Measurements from ENCODE around the gene HNRNPA1. TPM values are rescaled to one million over a fixed set of nuclear protein-coding genes. Genes with fewer than 3 reads are reported as not detected.
A peak's percentile ranks its signal among the peaks of the same experiment; 100 is the strongest.
"Not testable (repeated sequence)": the region's sequence is repeated elsewhere in the genome, so short reads cannot be mapped to it uniquely, and the experiment has no call there.

Gene HNRNPA1
- total and polyA plus RNA-seq, 3 experiments from 2014 or later, result 822 to 2,000 (median 1,970) TPM

- Histone ChIP-seq H3K27ac (ENCODE audit: low read depth, low read length) (peak overlapping the region; percentile 92), H3K36me3 (ENCODE audit: insufficient read depth, low read length) (peaks cover 19% of the 10 kb centered on the region), H3K9me3 (ENCODE audit: low read length) (no peaks in the 10 kb centered on the region), H3K4me3 (ENCODE audit: low read length) (no peak overlapping the region), H3K4me1 (ENCODE audit: insufficient read depth, low read length) (peaks cover 39% of the 10 kb centered on the region), H3K27me3 (ENCODE audit: insufficient read depth, low read length, poor library complexity, severe bottlenecking) (no peaks in the 10 kb centered on the region)
- DNase-seq, result no peak
- peaks cover 6 to 14% (median 13%) of the 10 kb centered on the region in 3 donors for H3K36me3 Mint-ChIP-seq
- H3K4me3 Mint-ChIP-seq, result peak overlapping the region in 1 of 7 donors; percentile 74
- H3K9me3 Mint-ChIP-seq, result no peaks in the 10 kb centered on the region
- H3K27me3 Mint-ChIP-seq, result no peaks in the 10 kb centered on the region
- peak overlapping the region in 1 of 8 donors; percentile 41 for H3K27ac Mint-ChIP-seq
- H3K4me1 Mint-ChIP-seq, result peaks cover 28 to 34% (median 31%) of the 10 kb centered on the region in 3 donors
- POLR2A ChIA-PET, result no interaction called here
- CTCF ChIA-PET, result interaction anchor here (1.6 to 3.1 kb wide), 2 partner anchors 27 to 62 kb away, joined by 5 to 12 read pairs; no protein-coding TSS in a partner anchor
These were observed 2.7 kb upstream of the HNRNPA1 start for GRCh38 chr12:54277823-54278276.

GRCh38 chr12:54279227-54279631 lies 1.3 kb upstream of the HNRNPA1 start:
- H3K9me3 Mint-ChIP-seq, result no peaks in the 10 kb centered on the region
- Histone ChIP-seq H3K4me3 (ENCODE audit: low read length) (peak overlapping the region; percentile 92), H3K27ac (ENCODE audit: low read depth, low read length) (peak overlapping the region; percentile 92), H3K4me1 (ENCODE audit: insufficient read depth, low read length) (peaks cover 53% of the 10 kb centered on the region), H3K9me3 (ENCODE audit: low read length) (no peaks in the 10 kb centered on the region), H3K36me3 (ENCODE audit: insufficient read depth, low read length) (peaks cover 33% of the 10 kb centered on the region), H3K27me3 (ENCODE audit: insufficient read depth, low read length, poor library complexity, severe bottlenecking) (no peaks in the 10 kb centered on the region)
- CTCF ChIA-PET, result interaction anchor here (1.7 to 3.1 kb wide), 5 partner anchors 12 to 100 kb away, joined by 4 to 15 read pairs (median 9); partner anchors contain the start of gene COPZ1
- H3K27me3 Mint-ChIP-seq, result no peaks in the 10 kb centered on the region
- H3K4me1 Mint-ChIP-seq, result peaks cover 22 to 42% (median 23%) of the 10 kb centered on the region in 3 donors
- peaks cover 3 to 22% (median 18%) of the 10 kb centered on the region in 3 donors for H3K36me3 Mint-ChIP-seq
- DNase-seq, result no peak
- no peak overlapping the region for H3K4me3 Mint-ChIP-seq
- POLR2A ChIA-PET, result interaction anchor here (0.6 to 2.5 kb wide), 9 partner anchors 19 to 706 kb away, joined by 3 to 29 read pairs (median 4); partner anchors contain the start of gene COPZ1
- no peak overlapping the region for H3K27ac Mint-ChIP-seq

DNA sequence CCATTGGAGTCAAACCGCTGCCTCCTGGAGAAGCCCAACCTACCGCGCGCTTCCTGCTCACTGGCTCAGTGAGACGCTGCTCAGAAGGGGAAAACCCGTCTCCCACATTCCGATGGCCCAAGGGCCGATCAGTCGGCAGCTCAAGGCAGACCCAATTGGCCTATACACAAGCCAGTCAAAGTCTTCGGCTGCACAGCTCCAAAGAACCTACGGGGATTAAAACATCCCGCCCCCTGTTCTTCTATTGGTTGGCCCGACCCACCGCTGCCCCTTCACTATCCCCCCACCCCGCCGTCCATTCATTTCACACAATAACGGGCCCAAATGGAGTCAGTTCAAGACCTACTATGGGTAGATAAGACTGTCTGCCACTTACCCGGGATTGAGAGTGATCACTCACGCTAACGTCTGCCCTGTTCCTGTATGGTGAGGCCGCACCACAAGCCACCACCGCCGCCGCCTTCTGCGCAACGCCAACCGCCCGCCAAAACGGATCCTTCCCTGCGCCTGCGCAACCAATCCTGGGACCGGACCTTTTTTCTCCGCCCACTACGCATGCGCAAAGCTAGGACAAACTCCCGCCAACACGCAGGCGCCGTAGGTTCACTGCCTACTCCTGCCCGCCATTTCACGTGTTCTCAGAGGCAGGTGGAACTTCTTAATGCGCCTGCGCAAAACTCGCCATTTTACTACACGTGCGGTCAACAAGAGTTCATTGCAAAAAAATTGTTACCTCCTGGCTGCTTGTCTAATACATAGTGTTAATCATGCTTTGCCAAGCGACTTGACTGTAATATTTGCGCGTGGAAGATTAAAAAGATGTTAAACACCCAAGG lies 676 bp upstream of the HNRNPA1 start, which contains the start of gene CBX5:
Gene CBX5, minus strand, starts transcription at position 491 of the 836 bp plus-strand sequence. CDS start 22,472 bp downstream, outside the sequence.
- no peaks in the 10 kb centered on the region for H3K27me3 Mint-ChIP-seq
- CTCF ChIA-PET, result interaction anchor here (0.8 to 3.1 kb wide), 9 partner anchors 12 to 120 kb away, joined by 3 to 15 read pairs (median 6); partner anchors contain the start of gene COPZ1
- Histone ChIP-seq H3K4me1 (ENCODE audit: insufficient read depth, low read length) (peaks cover 59% of the 10 kb centered on the region), H3K9me3 (ENCODE audit: low read length) (no peaks in the 10 kb centered on the region), H3K36me3 (ENCODE audit: insufficient read depth, low read length) (peaks cover 38% of the 10 kb centered on the region), H3K4me3 (ENCODE audit: low read length) (peak within 1 kb of the TSS; percentile 92), H3K27me3 (ENCODE audit: insufficient read depth, low read length, poor library complexity, severe bottlenecking) (no peaks in the 10 kb centered on the region), H3K27ac (ENCODE audit: low read depth, low read length) (peak within 1 kb of the TSS; percentile 92)
- peaks cover 3 to 26% (median 21%) of the 10 kb centered on the region in 3 donors for H3K36me3 Mint-ChIP-seq
- no peak within 1 kb of the TSS for H3K27ac Mint-ChIP-seq
- DNase-seq, result peak; percentile 99 to 100 (median 100)
- peaks cover 18 to 47% (median 19%) of the 10 kb centered on the region in 3 donors for H3K4me1 Mint-ChIP-seq
- H3K9me3 Mint-ChIP-seq, result no peaks in the 10 kb centered on the region
- POLR2A ChIA-PET, result interaction anchor here (0.5 to 2.5 kb wide), 21 partner anchors 13 to 779 kb away, joined by 3 to 29 read pairs (median 3); partner anchors contain the start of genes COPZ1 and NCKAP1L
- H3K4me3 Mint-ChIP-seq, result no peak within 1 kb of the TSS

GRCh38 chr12:54281261-54281638 lies 724 bp downstream of the HNRNPA1 start:
- CTCF ChIA-PET, result interaction anchor here (0.7 to 2.9 kb wide), 4 partner anchors 8 to 43 kb away, joined by 3 to 9 read pairs (median 4); partner anchors contain the start of gene COPZ1
- POLR2A ChIA-PET, result interaction anchor here (0.6 to 2.5 kb wide), 9 partner anchors 17 to 658 kb away, joined by 3 to 29 read pairs (median 3); partner anchors contain the start of genes CALCOCO1 and COPZ1

GRCh38 chr12:54281694-54282093 lies 1.2 kb downstream of the HNRNPA1 start:
- not testable (repeated sequence) for H3K9me3 Mint-ChIP-seq; H3K4me3 Mint-ChIP-seq; DNase-seq; H3K27me3 Mint-ChIP-seq; H3K27me3 ChIP-seq (ENCODE audit: insufficient read depth, low read length, poor library complexity, severe bottlenecking); H3K9me3 ChIP-seq (ENCODE audit: low read length)
- ChIA-PET POLR2A (interaction anchor here (0.6 to 2.5 kb wide), 8 partner anchors 43 to 658 kb away, joined by 3 to 29 read pairs (median 3); partner anchors contain the start of genes CALCOCO1 and COPZ1), CTCF (interaction anchor here (0.7 to 2.9 kb wide), 4 partner anchors 8 to 43 kb away, joined by 3 to 9 read pairs (median 4); partner anchors contain the start of gene COPZ1)
- peaks cover 0 to 32% (median 21%) of the 10 kb centered on the region in 3 donors for H3K36me3 Mint-ChIP-seq
- H3K4me3 ChIP-seq (ENCODE audit: low read length), result peak overlapping the region; percentile 92
- H3K27ac Mint-ChIP-seq, result peak overlapping the region in 1 of 8 donors; percentile 21
- H3K4me1 Mint-ChIP-seq, result peaks cover 2 to 52% (median 2%) of the 10 kb centered on the region in 3 donors
- peaks cover 63% of the 10 kb centered on the region for H3K4me1 ChIP-seq (ENCODE audit: insufficient read depth, low read length)
- H3K27ac ChIP-seq (ENCODE audit: low read depth, low read length), result peak overlapping the region; percentile 92
- H3K36me3 ChIP-seq (ENCODE audit: insufficient read depth, low read length), result peaks cover 53% of the 10 kb centered on the region

More at GRCh38 chr12:54281261-54281638, 724 bp downstream of the HNRNPA1 start:
- H3K36me3 ChIP-seq (ENCODE audit: insufficient read depth, low read length), result peaks cover 49% of the 10 kb centered on the region
- peak overlapping the region; percentile 92 for H3K27ac ChIP-seq (ENCODE audit: low read depth, low read length)
- H3K9me3 ChIP-seq (ENCODE audit: low read length); H3K27ac Mint-ChIP-seq; H3K9me3 Mint-ChIP-seq; H3K27me3 ChIP-seq (ENCODE audit: insufficient read depth, low read length, poor library complexity, severe bottlenecking); DNase-seq; H3K4me3 Mint-ChIP-seq; H3K27me3 Mint-ChIP-seq: not testable (repeated sequence)
- peaks cover 6 to 52% (median 7%) of the 10 kb centered on the region in 3 donors for H3K4me1 Mint-ChIP-seq
- peaks cover 67% of the 10 kb centered on the region for H3K4me1 ChIP-seq (ENCODE audit: insufficient read depth, low read length)
- peak overlapping the region; percentile 92 for H3K4me3 ChIP-seq (ENCODE audit: low read length)
- H3K36me3 Mint-ChIP-seq, result peaks cover 0 to 32% (median 21%) of the 10 kb centered on the region in 3 donors

- H3K27me3 ChIP-seq (ENCODE audit: insufficient read depth, low read length, poor library complexity, severe bottlenecking), result no peaks in the 10 kb centered on the region
- Mint-ChIP-seq H3K36me3 (peaks cover 0 to 34% (median 21%) of the 10 kb centered on the region in 3 donors), H3K4me3 (peak overlapping the region in 1 of 7 donors; percentile 74), H3K9me3 (no peaks in the 10 kb centered on the region), H3K4me1 (peaks cover 0 to 51% (median 0%) of the 10 kb centered on the region in 3 donors), H3K27me3 (no peaks in the 10 kb centered on the region), H3K27ac (peak overlapping the region in 2 of 8 donors; percentile 81 to 89)
- H3K4me3 ChIP-seq (ENCODE audit: low read length), result peak overlapping the region; percentile 24
- no peak for DNase-seq
- POLR2A ChIA-PET, result interaction anchor here (0.6 to 1.9 kb wide), 3 partner anchors 9 to 76 kb away, joined by 3 to 6 read pairs (median 5); no protein-coding TSS in a partner anchor
- CTCF ChIA-PET, result interaction anchor here (1.8 to 2.4 kb wide), 2 partner anchors 11 to 86 kb away, joined by 4 to 7 read pairs; no protein-coding TSS in a partner anchor
- peaks cover 65% of the 10 kb centered on the region for H3K36me3 ChIP-seq (ENCODE audit: insufficient read depth, low read length)
- peak overlapping the region; percentile 32 for H3K27ac ChIP-seq (ENCODE audit: low read depth, low read length)
- no peaks in the 10 kb centered on the region for H3K9me3 ChIP-seq (ENCODE audit: low read length)
- peaks cover 56% of the 10 kb centered on the region for H3K4me1 ChIP-seq (ENCODE audit: insufficient read depth, low read length)
These were observed 2.5 kb downstream of the HNRNPA1 start for GRCh38 chr12:54282949-54283593.

Measured in CD8-positive, alpha-beta memory T cell (primary cell).